Keratinocyte (primary cell): Measurements from ENCODE around the gene BRIP1. TPM values are rescaled to one million over a fixed set of nuclear protein-coding genes. Genes with fewer than 3 reads are reported as not detected.

Experiments used
- DNase-seq: peaks from one replicate; pipeline ENCODE4 v3.0.0-alpha.2; 2011; ENCODE audit warnings: low read depth, missing footprints, low spot score
- FAIRE-seq: peaks from 2 replicates; lab custom pipeline; 2011; peaks lifted over from hg19 to GRCh38; lab: Jason Lieb, UNC
- H2AFZ ChIP-seq: 2 replicates; pipeline ENCODE4 v1.6.0; 2012; ENCODE audit warnings: low read length, control low read depth, inconsistent platforms; ENCODE audit not compliant: control insufficient read depth
- H3K27ac ChIP-seq: 2 replicates; pipeline ENCODE4 v1.5.1; 2011; ENCODE audit warnings: low read length; ENCODE audit not compliant: control insufficient read depth, insufficient read depth
- H3K27me3 ChIP-seq: 3 replicates; pipeline ENCODE4 v1.6.0; 2011; ENCODE audit warnings: low read length; ENCODE audit not compliant: control insufficient read depth, insufficient read depth; ENCODE audit errors: extremely low read depth
- H3K36me3 ChIP-seq, 2 experiments: 2 replicates in 1 of 2; 3 replicates in 1 of 2; pipeline ENCODE4 v1.5.1; 2011; ENCODE audit warnings: low read length in 2 of 2, mild to moderate bottlenecking in 1 of 2; ENCODE audit not compliant: control insufficient read depth in 2 of 2, insufficient read depth in 2 of 2; ENCODE audit errors: extremely low read depth in 1 of 2
- H3K4me1 ChIP-seq: 3 replicates; pipeline ENCODE4 v1.5.1; 2011; ENCODE audit warnings: low read length; ENCODE audit not compliant: control insufficient read depth, insufficient read depth; ENCODE audit errors: extremely low read depth
- H3K4me2 ChIP-seq: 3 replicates; pipeline ENCODE4 v1.6.0; 2011; ENCODE audit warnings: low read depth, low read length; ENCODE audit not compliant: control insufficient read depth, insufficient read depth; ENCODE audit errors: extremely low read depth
- H3K4me3 ChIP-seq, 3 experiments: fragments of 200-600 bp in 1 of 3; sonication (generic) in 1 of 3; 2 replicates in 2 of 3; 3 replicates in 1 of 3; pipeline ENCODE4 v1.5.1; 2011 to 2016; ENCODE audit warnings: low read length in 3 of 3, mild to moderate bottlenecking in 3 of 3, control low read depth in 2 of 3, inconsistent platforms in 1 of 3, low read depth in 1 of 3, mixed read lengths in 1 of 3, mixed run types in 1 of 3, moderate library complexity in 1 of 3; ENCODE audit not compliant: control insufficient read depth in 2 of 3, insufficient read depth in 2 of 3; ENCODE audit errors: extremely low read depth in 1 of 3
- H3K79me2 ChIP-seq: 2 replicates; pipeline ENCODE4 v1.6.0; 2012; ENCODE audit warnings: low read length; ENCODE audit not compliant: control insufficient read depth, insufficient read depth
- H3K9ac ChIP-seq: 3 replicates; pipeline ENCODE4 v1.6.0; 2011; ENCODE audit warnings: low read length; ENCODE audit not compliant: control insufficient read depth, insufficient read depth; ENCODE audit errors: extremely low read depth
- H3K9me1 ChIP-seq: 3 replicates; pipeline ENCODE4 v1.6.0; 2011; ENCODE audit warnings: low read length; ENCODE audit not compliant: control insufficient read depth, insufficient read depth; ENCODE audit errors: extremely low read depth
- H3K9me3 ChIP-seq: 2 replicates; pipeline ENCODE4 v1.5.1; 2012; ENCODE audit warnings: low read depth, low read length; ENCODE audit not compliant: control insufficient read depth
- H4K20me1 ChIP-seq: 3 replicates; pipeline ENCODE4 v1.6.0; 2011; ENCODE audit warnings: low read length; ENCODE audit not compliant: control insufficient read depth, insufficient read depth; ENCODE audit errors: extremely low read depth
- EZH2 ChIP-seq: IDR thresholded peaks from one replicate; pipeline ENCODE4 v1.6.1; 2012; ENCODE audit warnings: inconsistent platforms, mild to moderate bottlenecking, low read length, moderate library complexity
- dilution Hi-C: fragments of 300-500 bp; cut with MboI; formaldehyde crosslinking; loops from one replicate; pipeline ENCODE4 v1.7.0; 2020; ENCODE audit warnings: low sequenced_read_pairs; ENCODE audit not compliant: extremely low pct_ligation_motif_present
- polyA plus RNA-seq, 5 experiments: library from polyadenylated mRNA; depleted of rRNA in 3 of 5; stranded (reverse) in 3 of 5; stranded (forward) in 1 of 5; unstranded in 1 of 5; fragments of >200 nt; gene quantifications; 1 replicate in 1 of 5; 2 replicates in 3 of 5; 3 replicates in 1 of 5; pipeline versions ENCODE4 v1.2.1 to v1.2.3, GENCODE V29; 2011 to 2012; ENCODE audit warnings: missing spikeins in 2 of 5, low read depth in 1 of 5, low replicate concordance in 1 of 5
- TF ChIP-seq, protein P1 (sequence below), 3 experiments: IDR thresholded peaks in 1 of 3; conservative IDR thresholded peaks in 1 of 3; optimal IDR thresholded peaks in 1 of 3; 2 replicates in 2 of 3; 3 replicates in 1 of 3; pipeline versions ENCODE3 to v1.5.1; 2011; ENCODE audit warnings: low read length in 3 of 3, mild to moderate bottlenecking in 3 of 3, moderate library complexity in 2 of 3, control low read depth in 1 of 3, inconsistent platforms in 1 of 3; ENCODE audit not compliant: insufficient read depth in 2 of 3; ENCODE audit errors: extremely low read depth in 1 of 3

Gene BRIP1
- polyA plus RNA-seq, 1 donor (not counting 4 experiments of a cell fraction or from before 2014, with no cell fraction given) = 4.0 TPM

- H3K4me2 ChIP-seq = no peak overlapping the region
- TF ChIP-seq, protein P1, sequence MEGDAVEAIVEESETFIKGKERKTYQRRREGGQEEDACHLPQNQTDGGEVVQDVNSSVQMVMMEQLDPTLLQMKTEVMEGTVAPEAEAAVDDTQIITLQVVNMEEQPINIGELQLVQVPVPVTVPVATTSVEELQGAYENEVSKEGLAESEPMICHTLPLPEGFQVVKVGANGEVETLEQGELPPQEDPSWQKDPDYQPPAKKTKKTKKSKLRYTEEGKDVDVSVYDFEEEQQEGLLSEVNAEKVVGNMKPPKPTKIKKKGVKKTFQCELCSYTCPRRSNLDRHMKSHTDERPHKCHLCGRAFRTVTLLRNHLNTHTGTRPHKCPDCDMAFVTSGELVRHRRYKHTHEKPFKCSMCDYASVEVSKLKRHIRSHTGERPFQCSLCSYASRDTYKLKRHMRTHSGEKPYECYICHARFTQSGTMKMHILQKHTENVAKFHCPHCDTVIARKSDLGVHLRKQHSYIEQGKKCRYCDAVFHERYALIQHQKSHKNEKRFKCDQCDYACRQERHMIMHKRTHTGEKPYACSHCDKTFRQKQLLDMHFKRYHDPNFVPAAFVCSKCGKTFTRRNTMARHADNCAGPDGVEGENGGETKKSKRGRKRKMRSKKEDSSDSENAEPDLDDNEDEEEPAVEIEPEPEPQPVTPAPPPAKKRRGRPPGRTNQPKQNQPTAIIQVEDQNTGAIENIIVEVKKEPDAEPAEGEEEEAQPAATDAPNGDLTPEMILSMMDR (optimal IDR thresholded peaks at IDR 0.05 in 1 of 3, IDR thresholded peaks at IDR 0.05 in 1 of 3, conservative IDR thresholded peaks at IDR 0.05 in 1 of 3; ENCODE audit: extremely low read depth in 1 of 3, insufficient read depth in 2 of 3, low read length in 3 of 3) = no peak
- no peak for TF ChIP-seq EZH2
- FAIRE-seq (no peak), DNase-seq (no peak)
- no peaks in the 10 kb centered on the region for H3K9me1 ChIP-seq
- H3K79me2 ChIP-seq = no peaks in the 10 kb centered on the region
- no peak overlapping the region for H3K4me3 ChIP-seq
- no peak overlapping the region for H3K9ac ChIP-seq
- H4K20me1 ChIP-seq = no peaks in the 10 kb centered on the region
- H3K4me1 ChIP-seq = no peaks in the 10 kb centered on the region
- dilution Hi-C loops = no loop called here
- no peaks in the 10 kb centered on the region for H3K27me3 ChIP-seq
- H3K27ac ChIP-seq = no peak overlapping the region
- peaks cover 3 to 4% of the 10 kb centered on the region in 2 experiments for H3K36me3 ChIP-seq
- H3K9me3 ChIP-seq = no peaks in the 10 kb centered on the region
- no peak overlapping the region for H2AFZ ChIP-seq
Observed at GRCh38 chr17:61880589-61881102, 17.3 kb upstream of the BRIP1 start.

GRCh38 chr17:61878984-61879612, 15.8 kb upstream of the BRIP1 start:
- H3K9me1 ChIP-seq = no peaks in the 10 kb centered on the region
- H3K27me3 ChIP-seq = no peaks in the 10 kb centered on the region
- no peak overlapping the region for H3K27ac ChIP-seq
- TF ChIP-seq, protein P1 (optimal IDR thresholded peaks at IDR 0.05 in 1 of 3, IDR thresholded peaks at IDR 0.05 in 1 of 3, conservative IDR thresholded peaks at IDR 0.05 in 1 of 3; ENCODE audit: extremely low read depth in 1 of 3, insufficient read depth in 2 of 3, low read length in 3 of 3) = no peak
- no peak for TF ChIP-seq EZH2
- DNase-seq (no peak), FAIRE-seq (no peak)
- no peaks in the 10 kb centered on the region for H3K79me2 ChIP-seq
- H3K4me2 ChIP-seq = no peak overlapping the region
- no peak overlapping the region for H3K4me3 ChIP-seq
- no peak overlapping the region for H3K9ac ChIP-seq
- no peaks in the 10 kb centered on the region for H3K4me1 ChIP-seq
- dilution Hi-C loops = no loop called here
- H2AFZ ChIP-seq = no peak overlapping the region
- no peaks in the 10 kb centered on the region for H4K20me1 ChIP-seq
- H3K9me3 ChIP-seq = no peaks in the 10 kb centered on the region
- H3K36me3 ChIP-seq = peaks cover 1 to 4% of the 10 kb centered on the region in 2 experiments
